Liver (tissue), 3 donors: ENCODE measurements around the gene ARID5B.

Experiments
- FOXA1 ChIP-seq: IDR thresholded peaks from 2 replicates; pipeline ENCODE4 v1.6.1; 2016; ENCODE audit warnings: antibody characterized with exemption
- GABPA ChIP-seq, 2 donors: IDR thresholded peaks in 1 of 2; conservative IDR thresholded peaks in 1 of 2; 2 replicates each; pipeline ENCODE4 v1.6.1; 2016; ENCODE audit warnings: antibody characterized with exemption in 2 of 2, mild to moderate bottlenecking in 1 of 2, moderate library complexity in 1 of 2
- SP1 ChIP-seq: IDR thresholded peaks from 2 replicates; pipeline ENCODE4 v1.6.1; 2018; ENCODE audit warnings: antibody characterized with exemption, mild to moderate bottlenecking
- TAF1 ChIP-seq: conservative IDR thresholded peaks from 2 replicates; pipeline ENCODE4 v1.6.1; 2016; ENCODE audit warnings: antibody characterized with exemption, mild to moderate bottlenecking
- YY1 ChIP-seq: IDR thresholded peaks from 2 replicates; pipeline ENCODE4 v1.6.1; 2016; ENCODE audit warnings: antibody characterized with exemption, mild to moderate bottlenecking
- TF ChIP-seq, protein P1 (sequence below): fragments of 150-350 bp; IDR thresholded peaks from 2 replicates; pipeline ENCODE4 v1.5.1; 2017; ENCODE audit warnings: improper control_type of control experiment, low read depth, low read length; ENCODE audit not compliant: missing input control
- TF ChIP-seq, protein P2 (sequence below): IDR thresholded peaks from 2 replicates; pipeline ENCODE4 v1.6.1; 2016; ENCODE audit warnings: antibody characterized with exemption, mild to moderate bottlenecking
- TF ChIP-seq, protein P3 (sequence below): IDR thresholded peaks from 2 replicates; pipeline ENCODE4 v1.6.1; 2016; ENCODE audit warnings: antibody characterized with exemption
- donor health status: healthy.
- donor health status: healthy.

DNA sequence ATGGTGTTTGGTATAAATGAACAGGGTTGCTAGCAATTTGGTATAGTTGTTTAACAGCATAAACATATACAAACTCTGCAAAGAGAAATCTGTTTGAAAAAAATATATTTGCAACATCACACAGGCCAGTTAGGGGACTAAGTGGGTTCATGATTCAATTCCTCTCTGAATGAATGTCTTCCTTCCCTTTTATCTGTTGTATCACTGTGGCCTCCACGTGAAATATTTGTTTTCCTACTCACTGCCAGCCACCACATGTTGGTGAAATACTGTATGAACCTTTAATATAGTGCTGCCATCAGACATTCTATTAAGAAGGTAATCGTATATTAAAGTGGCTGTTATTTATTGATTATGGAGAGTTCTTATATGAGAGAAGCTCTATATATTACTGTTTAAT is 157.0 kb downstream of the ARID5B start:
- TF ChIP-seq, protein P1, sequence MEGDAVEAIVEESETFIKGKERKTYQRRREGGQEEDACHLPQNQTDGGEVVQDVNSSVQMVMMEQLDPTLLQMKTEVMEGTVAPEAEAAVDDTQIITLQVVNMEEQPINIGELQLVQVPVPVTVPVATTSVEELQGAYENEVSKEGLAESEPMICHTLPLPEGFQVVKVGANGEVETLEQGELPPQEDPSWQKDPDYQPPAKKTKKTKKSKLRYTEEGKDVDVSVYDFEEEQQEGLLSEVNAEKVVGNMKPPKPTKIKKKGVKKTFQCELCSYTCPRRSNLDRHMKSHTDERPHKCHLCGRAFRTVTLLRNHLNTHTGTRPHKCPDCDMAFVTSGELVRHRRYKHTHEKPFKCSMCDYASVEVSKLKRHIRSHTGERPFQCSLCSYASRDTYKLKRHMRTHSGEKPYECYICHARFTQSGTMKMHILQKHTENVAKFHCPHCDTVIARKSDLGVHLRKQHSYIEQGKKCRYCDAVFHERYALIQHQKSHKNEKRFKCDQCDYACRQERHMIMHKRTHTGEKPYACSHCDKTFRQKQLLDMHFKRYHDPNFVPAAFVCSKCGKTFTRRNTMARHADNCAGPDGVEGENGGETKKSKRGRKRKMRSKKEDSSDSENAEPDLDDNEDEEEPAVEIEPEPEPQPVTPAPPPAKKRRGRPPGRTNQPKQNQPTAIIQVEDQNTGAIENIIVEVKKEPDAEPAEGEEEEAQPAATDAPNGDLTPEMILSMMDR = no peak
- TF ChIP-seq, protein P2, sequence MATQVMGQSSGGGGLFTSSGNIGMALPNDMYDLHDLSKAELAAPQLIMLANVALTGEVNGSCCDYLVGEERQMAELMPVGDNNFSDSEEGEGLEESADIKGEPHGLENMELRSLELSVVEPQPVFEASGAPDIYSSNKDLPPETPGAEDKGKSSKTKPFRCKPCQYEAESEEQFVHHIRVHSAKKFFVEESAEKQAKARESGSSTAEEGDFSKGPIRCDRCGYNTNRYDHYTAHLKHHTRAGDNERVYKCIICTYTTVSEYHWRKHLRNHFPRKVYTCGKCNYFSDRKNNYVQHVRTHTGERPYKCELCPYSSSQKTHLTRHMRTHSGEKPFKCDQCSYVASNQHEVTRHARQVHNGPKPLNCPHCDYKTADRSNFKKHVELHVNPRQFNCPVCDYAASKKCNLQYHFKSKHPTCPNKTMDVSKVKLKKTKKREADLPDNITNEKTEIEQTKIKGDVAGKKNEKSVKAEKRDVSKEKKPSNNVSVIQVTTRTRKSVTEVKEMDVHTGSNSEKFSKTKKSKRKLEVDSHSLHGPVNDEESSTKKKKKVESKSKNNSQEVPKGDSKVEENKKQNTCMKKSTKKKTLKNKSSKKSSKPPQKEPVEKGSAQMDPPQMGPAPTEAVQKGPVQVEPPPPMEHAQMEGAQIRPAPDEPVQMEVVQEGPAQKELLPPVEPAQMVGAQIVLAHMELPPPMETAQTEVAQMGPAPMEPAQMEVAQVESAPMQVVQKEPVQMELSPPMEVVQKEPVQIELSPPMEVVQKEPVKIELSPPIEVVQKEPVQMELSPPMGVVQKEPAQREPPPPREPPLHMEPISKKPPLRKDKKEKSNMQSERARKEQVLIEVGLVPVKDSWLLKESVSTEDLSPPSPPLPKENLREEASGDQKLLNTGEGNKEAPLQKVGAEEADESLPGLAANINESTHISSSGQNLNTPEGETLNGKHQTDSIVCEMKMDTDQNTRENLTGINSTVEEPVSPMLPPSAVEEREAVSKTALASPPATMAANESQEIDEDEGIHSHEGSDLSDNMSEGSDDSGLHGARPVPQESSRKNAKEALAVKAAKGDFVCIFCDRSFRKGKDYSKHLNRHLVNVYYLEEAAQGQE = no peak
- TF ChIP-seq, protein P3, sequence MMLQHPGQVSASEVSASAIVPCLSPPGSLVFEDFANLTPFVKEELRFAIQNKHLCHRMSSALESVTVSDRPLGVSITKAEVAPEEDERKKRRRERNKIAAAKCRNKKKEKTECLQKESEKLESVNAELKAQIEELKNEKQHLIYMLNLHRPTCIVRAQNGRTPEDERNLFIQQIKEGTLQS = no peak
- no peak for TF ChIP-seq TAF1
- no peak for TF ChIP-seq SP1
- TF ChIP-seq FOXA1 = no peak
- no peak for TF ChIP-seq GABPA (IDR thresholded peaks at IDR 0.05 in 1 of 2, conservative IDR thresholded peaks at IDR 0.05 in 1 of 2)
- no peak for TF ChIP-seq YY1
